Measurements from ENCODE around the gene ZNF644.
"Not testable (repeated sequence)": the region's sequence is repeated elsewhere in the genome, so short reads cannot be mapped to it uniquely, and the experiment has no call there.

Gene ZNF644

DNA sequence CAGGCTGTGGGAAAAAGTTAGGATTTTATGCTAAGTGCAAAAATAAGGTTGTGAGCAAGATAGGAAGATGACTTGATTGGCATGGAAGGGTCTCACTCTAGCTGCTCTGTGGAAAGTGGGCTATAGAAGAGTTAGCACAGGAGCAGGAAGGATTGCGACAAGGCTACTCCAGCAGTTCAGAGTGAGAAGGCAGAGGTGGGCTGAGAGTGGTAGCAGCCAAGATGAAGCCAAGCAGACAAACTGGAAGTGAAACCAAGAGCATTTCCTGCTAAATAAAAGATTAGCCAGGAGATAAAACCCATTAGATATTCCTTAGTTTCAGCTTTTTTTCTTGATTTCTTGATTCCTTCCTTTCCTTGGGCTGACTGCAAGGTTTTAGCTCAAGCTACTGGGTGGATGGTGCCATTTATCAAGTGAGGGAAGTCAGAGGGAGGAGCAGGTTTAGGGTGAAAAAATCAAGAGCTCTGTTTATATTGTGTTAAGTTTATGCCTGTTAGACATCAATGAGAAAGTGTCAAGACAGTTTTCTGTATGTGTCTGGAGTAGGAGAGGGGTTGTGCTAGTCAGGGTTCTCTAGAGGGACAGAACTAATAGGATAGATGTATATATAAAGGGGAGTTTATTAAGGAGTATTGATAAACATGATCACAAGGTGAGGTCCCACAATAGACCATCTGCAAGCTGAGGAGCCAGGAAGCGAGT is 33.1 kb upstream of the ZNF644 start:
- Histone ChIP-seq H3K9ac (ENCODE audit: low read length) (no peak overlapping the region; the same call in 1 of the 2 replicates), H3K36me3 (ENCODE audit: insufficient read depth, low read length) (no peaks in the 10 kb centered on the region), H3F3A (ENCODE audit: insufficient read depth, low read length) (no peaks in the 10 kb centered on the region), H2AFZ (ENCODE audit: low read length) (no peak overlapping the region), H3K9me3 (ENCODE audit: low read length) (no peaks in the 10 kb centered on the region), H3K4me2 (ENCODE audit: low read length) (peak overlapping the region; percentile 49), H3K4me3 (ENCODE audit: low read depth, low read length, poor library complexity, severe bottlenecking) (no peak overlapping the region), H3K4me1 (ENCODE audit: insufficient read depth, low read length, severe bottlenecking) (peaks cover 51% of the 10 kb centered on the region), H3K79me2 (ENCODE audit: insufficient read depth, low read length) (no peaks in the 10 kb centered on the region), H3K27me3 (ENCODE audit: insufficient read depth, low read length) (no peaks in the 10 kb centered on the region), H3K9me2 (ENCODE audit: low read depth, low read length) (no peaks in the 10 kb centered on the region), H3K27ac (ENCODE audit: low read depth, low read length, poor library complexity, severe bottlenecking) (peak overlapping the region; percentile 67), H4K20me1 (ENCODE audit: insufficient read depth, low read length) (no peaks in the 10 kb centered on the region)
- TF ChIP-seq CTCF (IDR thresholded peaks at IDR 0.05; ENCODE audit: low read length): no peak
- no peak for TF ChIP-seq EZH2 (IDR thresholded peaks at IDR 0.05; ENCODE audit: borderline replicate concordance, low read length)

GRCh38 chr1:91053630-91054029 is 31.8 kb upstream of the ZNF644 start:
- H3K4me3 ChIP-seq (ENCODE audit: low read depth, low read length, poor library complexity, severe bottlenecking): no peak overlapping the region
- no peak overlapping the region for H2AFZ ChIP-seq (ENCODE audit: low read length)
- H3K27ac ChIP-seq (ENCODE audit: low read depth, low read length, poor library complexity, severe bottlenecking): peak overlapping the region; percentile 20
- peaks cover 43% of the 10 kb centered on the region for H3K4me1 ChIP-seq (ENCODE audit: insufficient read depth, low read length, severe bottlenecking)
- no peak overlapping the region for H3K4me2 ChIP-seq (ENCODE audit: low read length)
- H3K79me2 ChIP-seq (ENCODE audit: insufficient read depth, low read length): no peaks in the 10 kb centered on the region
- no peak overlapping the region for H3K9ac ChIP-seq (ENCODE audit: low read length)
- no peaks in the 10 kb centered on the region for H3K9me2 ChIP-seq (ENCODE audit: low read depth, low read length)
- H3F3A ChIP-seq (ENCODE audit: insufficient read depth, low read length): no peaks in the 10 kb centered on the region
- H4K20me1 ChIP-seq (ENCODE audit: insufficient read depth, low read length): no peaks in the 10 kb centered on the region
- H3K9me3 ChIP-seq (ENCODE audit: low read length): no peaks in the 10 kb centered on the region
- no peaks in the 10 kb centered on the region for H3K36me3 ChIP-seq (ENCODE audit: insufficient read depth, low read length)
- no peak for TF ChIP-seq CTCF (IDR thresholded peaks at IDR 0.05; ENCODE audit: low read length)
- no peak for TF ChIP-seq EZH2 (IDR thresholded peaks at IDR 0.05; ENCODE audit: borderline replicate concordance, low read length)
- no peaks in the 10 kb centered on the region for H3K27me3 ChIP-seq (ENCODE audit: insufficient read depth, low read length)

GRCh38 chr1:91049551-91049950 is 27.7 kb upstream of the ZNF644 start:
- H3K9ac ChIP-seq (ENCODE audit: low read length): not testable (repeated sequence)

GRCh38 chr1:91046766-91047165 is 24.9 kb upstream of the ZNF644 start:
- H3K79me2 ChIP-seq (ENCODE audit: insufficient read depth, low read length): no peaks in the 10 kb centered on the region
- H3K4me3 ChIP-seq (ENCODE audit: low read depth, low read length, poor library complexity, severe bottlenecking): no peak overlapping the region
- no peaks in the 10 kb centered on the region for H3K4me1 ChIP-seq (ENCODE audit: insufficient read depth, low read length, severe bottlenecking)
- no peaks in the 10 kb centered on the region for H3F3A ChIP-seq (ENCODE audit: insufficient read depth, low read length)
- no peaks in the 10 kb centered on the region for H3K27me3 ChIP-seq (ENCODE audit: insufficient read depth, low read length)
- no peak overlapping the region for H2AFZ ChIP-seq (ENCODE audit: low read length)
- H4K20me1 ChIP-seq (ENCODE audit: insufficient read depth, low read length): no peaks in the 10 kb centered on the region
- H3K9me2 ChIP-seq (ENCODE audit: low read depth, low read length): no peaks in the 10 kb centered on the region
- no peak overlapping the region for H3K4me2 ChIP-seq (ENCODE audit: low read length)
- H3K27ac ChIP-seq (ENCODE audit: low read depth, low read length, poor library complexity, severe bottlenecking): no peak overlapping the region
- H3K36me3 ChIP-seq (ENCODE audit: insufficient read depth, low read length): no peaks in the 10 kb centered on the region
- H3K9ac ChIP-seq (ENCODE audit: low read length): no peak overlapping the region
- no peaks in the 10 kb centered on the region for H3K9me3 ChIP-seq (ENCODE audit: low read length)
- no peak for TF ChIP-seq EZH2 (IDR thresholded peaks at IDR 0.05; ENCODE audit: borderline replicate concordance, low read length)
- TF ChIP-seq CTCF (IDR thresholded peaks at IDR 0.05; ENCODE audit: low read length): no peak

More at GRCh38 chr1:91049551-91049950, 27.7 kb upstream of the ZNF644 start:
- not testable (repeated sequence) for H3F3A ChIP-seq (ENCODE audit: insufficient read depth, low read length); H3K79me2 ChIP-seq (ENCODE audit: insufficient read depth, low read length); H3K4me3 ChIP-seq (ENCODE audit: low read depth, low read length, poor library complexity, severe bottlenecking); H3K9me2 ChIP-seq (ENCODE audit: low read depth, low read length); H3K4me2 ChIP-seq (ENCODE audit: low read length); H3K9me3 ChIP-seq (ENCODE audit: low read length); H3K36me3 ChIP-seq (ENCODE audit: insufficient read depth, low read length); H4K20me1 ChIP-seq (ENCODE audit: insufficient read depth, low read length); H3K27ac ChIP-seq (ENCODE audit: low read depth, low read length, poor library complexity, severe bottlenecking); H3K27me3 ChIP-seq (ENCODE audit: insufficient read depth, low read length); H2AFZ ChIP-seq (ENCODE audit: low read length)
- peaks cover 18% of the 10 kb centered on the region for H3K4me1 ChIP-seq (ENCODE audit: insufficient read depth, low read length, severe bottlenecking)
